Lower leg skin (tissue), 4 donors: ENCODE measurements around the gene SLC22A23. TPM values are rescaled to one million over a fixed set of nuclear protein-coding genes. Genes with fewer than 3 reads are reported as not detected.
A peak's percentile ranks its signal among the peaks of the same experiment; 100 is the strongest.
"Not testable (repeated sequence)": the region's sequence is repeated elsewhere in the genome, so short reads cannot be mapped to it uniquely, and the experiment has no call there.

Experiments
- DNase-seq, 2 donors: peaks; one replicate each; pipeline ENCODE4 v3.0.0-alpha.2; 2019; ENCODE audit warnings: low spot score in 2 of 2
- H3K4me3 ChIP-seq: fragments of 200-600 bp; sonication (generic); 2 replicates; pipeline ENCODE4 v1.5.1; 2017; ENCODE audit warnings: mild to moderate bottlenecking, low read depth; ENCODE audit not compliant: poor library complexity, severe bottlenecking
- POLR2A ChIP-seq, 2 donors: fragments of 450-650 bp; IDR thresholded peaks; one replicate each; pipeline ENCODE4 v1.6.1; 2016 to 2017; ENCODE audit warnings: antibody characterized with exemption in 2 of 2, mild to moderate bottlenecking in 1 of 2, moderate library complexity in 1 of 2
- WGBS, 2 donors: methylation state at CpG; one replicate each; pipeline ENCODE4 v1.1.5; 2018; 5-methylcytosine and 5-hydroxymethylcytosine counted together
- intact Hi-C: fragments of 100-400 bp; cut with DNase I; formaldehyde crosslinking; loops from one replicate; pipeline ENCODE4 v1.15.0; 2023; ENCODE audit warnings: low total_unique reads
- total RNA-seq, 4 donors: library from RNA; depleted of rRNA; stranded (reverse); fragments of >200 nt; gene quantifications; one replicate each; pipeline ENCODE4 v1.1.0, GENCODE V29; 2016
- TF ChIP-seq, protein P1 (sequence below), 3 donors: fragments of 450-650 bp; IDR thresholded peaks; one replicate each; pipeline ENCODE4 v1.5.1; 2016; ENCODE audit warnings: antibody characterized with exemption in 3 of 3, mild to moderate bottlenecking in 3 of 3, moderate library complexity in 2 of 3

SLC22A23 gene
- total RNA-seq, 4 donors from 2014 or later, result 29.2 to 50.7 (median 43.2) TPM

DNA sequence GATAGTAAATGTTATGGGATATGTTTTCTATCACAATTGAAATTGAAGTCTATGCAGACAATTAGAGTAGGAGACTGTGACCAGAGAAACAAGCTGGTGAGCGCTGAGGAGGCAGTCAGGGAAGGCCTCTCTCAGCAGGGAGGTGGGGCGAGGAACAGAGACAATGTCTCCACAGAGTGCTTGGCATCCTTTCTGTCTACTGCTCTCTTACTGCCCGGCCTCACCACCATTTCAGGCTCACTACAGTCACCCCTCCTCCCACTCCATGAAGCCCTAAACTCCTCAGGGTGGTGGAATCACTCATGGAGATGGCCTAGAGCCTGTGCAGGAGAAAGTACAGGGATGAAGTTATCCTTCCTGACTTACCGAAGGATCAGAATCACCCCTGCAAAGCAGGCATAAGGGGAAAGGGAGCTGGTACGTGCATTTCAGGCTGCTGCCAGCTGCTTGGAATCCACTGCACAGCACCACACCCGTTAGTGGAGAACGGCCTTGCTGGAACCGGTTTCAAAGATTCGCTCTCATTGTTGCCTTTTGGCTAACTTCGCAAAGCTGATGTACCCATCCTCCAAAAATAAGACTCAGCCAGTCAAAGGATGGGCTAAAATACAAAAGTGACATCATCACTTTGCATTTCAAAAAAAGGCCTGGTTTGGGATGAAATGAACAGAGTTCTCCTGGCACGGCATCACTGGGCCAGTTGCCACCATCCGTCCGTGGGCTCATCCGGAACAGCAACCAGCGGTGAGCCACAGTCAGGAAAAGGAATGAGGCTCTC lies 67.3 kb downstream of the SLC22A23 start:
- DNase-seq, result peak; percentile 68 to 95
- 31 to 42% methylated on average over 15 of the region's 15 CpGs for whole genome bisulfite sequencing, 2 donors
- intact Hi-C loops, result no loop called here
- H3K4me3 ChIP-seq, result no peak overlapping the region
- no peak for TF ChIP-seq POLR2A (IDR thresholded peaks at IDR 0.05)
- TF ChIP-seq, protein P1, sequence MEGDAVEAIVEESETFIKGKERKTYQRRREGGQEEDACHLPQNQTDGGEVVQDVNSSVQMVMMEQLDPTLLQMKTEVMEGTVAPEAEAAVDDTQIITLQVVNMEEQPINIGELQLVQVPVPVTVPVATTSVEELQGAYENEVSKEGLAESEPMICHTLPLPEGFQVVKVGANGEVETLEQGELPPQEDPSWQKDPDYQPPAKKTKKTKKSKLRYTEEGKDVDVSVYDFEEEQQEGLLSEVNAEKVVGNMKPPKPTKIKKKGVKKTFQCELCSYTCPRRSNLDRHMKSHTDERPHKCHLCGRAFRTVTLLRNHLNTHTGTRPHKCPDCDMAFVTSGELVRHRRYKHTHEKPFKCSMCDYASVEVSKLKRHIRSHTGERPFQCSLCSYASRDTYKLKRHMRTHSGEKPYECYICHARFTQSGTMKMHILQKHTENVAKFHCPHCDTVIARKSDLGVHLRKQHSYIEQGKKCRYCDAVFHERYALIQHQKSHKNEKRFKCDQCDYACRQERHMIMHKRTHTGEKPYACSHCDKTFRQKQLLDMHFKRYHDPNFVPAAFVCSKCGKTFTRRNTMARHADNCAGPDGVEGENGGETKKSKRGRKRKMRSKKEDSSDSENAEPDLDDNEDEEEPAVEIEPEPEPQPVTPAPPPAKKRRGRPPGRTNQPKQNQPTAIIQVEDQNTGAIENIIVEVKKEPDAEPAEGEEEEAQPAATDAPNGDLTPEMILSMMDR (IDR thresholded peaks at IDR 0.05), result no peak

DNA sequence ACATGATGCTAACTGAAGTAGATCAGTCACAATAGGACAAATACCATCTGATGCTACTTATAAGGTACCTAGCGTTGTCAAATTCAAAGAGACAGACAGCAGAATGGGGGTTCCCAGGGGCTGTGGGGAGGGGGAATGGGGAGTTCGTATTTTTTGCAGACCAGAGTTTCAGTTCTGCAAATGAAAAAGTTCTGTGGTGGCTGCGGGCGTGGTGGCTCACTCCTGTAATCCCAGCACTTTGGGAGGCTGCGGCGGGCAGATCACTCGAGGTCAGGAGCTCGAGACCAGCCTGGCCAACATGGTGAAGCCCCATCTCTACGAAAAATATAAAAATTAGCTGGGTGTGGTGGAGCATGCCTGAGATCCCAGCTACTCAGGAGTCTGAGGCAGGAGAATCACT lies 68.1 kb downstream of the SLC22A23 start:
- TF ChIP-seq POLR2A (IDR thresholded peaks at IDR 0.05), result no peak
- TF ChIP-seq, protein P1 (IDR thresholded peaks at IDR 0.05), result no peak
- 81 to 86% methylated on average over 9 of the region's 9 CpGs for WGBS, 2 donors
- DNase-seq, result peak in 1 of 2 donors; percentile 85
- H3K4me3 ChIP-seq, result no peak overlapping the region
- intact Hi-C loops, result no loop called here

DNA sequence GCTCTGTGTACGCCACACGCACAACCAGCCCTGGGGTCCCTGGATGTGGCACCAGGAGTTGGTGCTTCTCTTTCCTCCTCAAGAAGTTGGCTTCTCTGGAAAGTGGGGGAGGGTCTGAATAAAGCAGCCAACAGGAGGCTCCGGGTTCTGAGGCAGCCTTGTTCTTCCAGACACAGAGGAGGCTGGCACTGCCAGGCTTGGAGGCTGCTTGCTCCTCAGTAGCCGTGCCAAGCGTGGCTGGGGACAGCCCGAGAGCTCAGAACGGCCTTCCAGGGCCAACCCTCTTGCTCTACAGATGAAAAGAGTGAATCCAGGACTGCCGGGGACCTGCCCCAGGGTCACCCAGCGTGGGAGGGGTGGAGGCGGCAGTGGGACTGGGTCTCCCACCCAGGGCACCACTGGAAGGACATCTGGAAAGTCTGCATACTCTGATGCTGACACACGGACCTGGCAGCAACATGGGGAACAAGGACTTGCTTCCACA lies 70.4 kb downstream of the SLC22A23 start:
- DNase-seq, result peak in 1 of 2 donors; percentile 85
- no peak overlapping the region for H3K4me3 ChIP-seq
- WGBS, 2 donors, result 42 to 46% methylated on average over 11 of the region's 11 CpGs
- no peak for TF ChIP-seq POLR2A (IDR thresholded peaks at IDR 0.05)
- TF ChIP-seq, protein P1 (IDR thresholded peaks at IDR 0.05), result no peak
- intact Hi-C loops, result no loop called here

DNA sequence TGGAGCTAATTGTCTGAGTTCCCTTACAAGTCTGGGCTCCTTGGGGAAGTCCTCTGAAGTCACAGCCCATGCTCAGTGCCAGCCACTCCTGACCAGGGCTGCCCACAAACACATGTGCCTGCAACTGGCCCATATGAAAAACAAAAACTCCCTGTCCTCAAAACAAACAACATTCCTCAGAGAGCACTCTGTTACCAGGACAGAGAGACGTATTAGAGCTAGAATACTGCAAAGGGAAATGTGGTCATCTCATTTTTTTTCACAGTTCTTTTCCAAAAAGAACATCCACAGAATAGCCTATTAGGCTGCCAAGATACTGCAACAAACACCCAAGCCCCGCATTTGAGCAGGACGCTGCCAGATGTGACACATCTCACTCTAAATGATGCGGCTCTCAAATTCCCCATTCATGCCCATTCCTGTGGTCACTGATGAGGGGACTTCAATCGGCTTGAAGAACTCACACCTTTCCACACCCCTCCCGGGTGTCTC lies 71.1 kb downstream of the SLC22A23 start:
- H3K4me3 ChIP-seq, result no peak overlapping the region
- 38 to 41% methylated on average over 6 of the region's 6 CpGs for WGBS, 2 donors
- DNase-seq, result peak; percentile 77 to 92

DNA sequence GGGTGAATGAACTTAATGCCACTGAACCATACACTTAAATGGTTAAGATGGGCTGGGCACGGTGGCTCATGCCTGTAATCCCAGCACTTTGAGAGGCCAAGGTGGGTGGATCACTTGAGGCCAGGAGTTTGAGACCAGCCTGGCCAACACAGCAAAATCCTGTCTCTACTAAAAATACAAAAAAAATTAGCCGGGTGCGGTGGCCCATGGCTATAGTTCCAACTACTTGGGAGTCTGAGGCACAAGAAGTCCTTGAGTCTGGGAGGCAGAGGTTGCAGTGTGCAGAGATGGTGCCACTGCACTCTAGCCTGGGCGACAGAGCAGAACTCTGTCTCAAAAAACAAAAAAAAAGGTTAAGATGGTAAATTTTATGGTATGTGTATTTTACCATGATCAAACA lies 71.7 kb downstream of the SLC22A23 start:
- H3K4me3 ChIP-seq, intact Hi-C loops: not testable (repeated sequence)
- 65 to 67% methylated on average over 4 of the region's 4 CpGs for WGBS, 2 donors
- DNase-seq, result peak in 1 of 2 donors; percentile 74

More for the DNA sequence above, 71.1 kb downstream of the SLC22A23 start:
- TF ChIP-seq, protein P1 (IDR thresholded peaks at IDR 0.05), result no peak
- TF ChIP-seq POLR2A (IDR thresholded peaks at IDR 0.05), result no peak
- intact Hi-C loops, result no loop called here

DNA sequence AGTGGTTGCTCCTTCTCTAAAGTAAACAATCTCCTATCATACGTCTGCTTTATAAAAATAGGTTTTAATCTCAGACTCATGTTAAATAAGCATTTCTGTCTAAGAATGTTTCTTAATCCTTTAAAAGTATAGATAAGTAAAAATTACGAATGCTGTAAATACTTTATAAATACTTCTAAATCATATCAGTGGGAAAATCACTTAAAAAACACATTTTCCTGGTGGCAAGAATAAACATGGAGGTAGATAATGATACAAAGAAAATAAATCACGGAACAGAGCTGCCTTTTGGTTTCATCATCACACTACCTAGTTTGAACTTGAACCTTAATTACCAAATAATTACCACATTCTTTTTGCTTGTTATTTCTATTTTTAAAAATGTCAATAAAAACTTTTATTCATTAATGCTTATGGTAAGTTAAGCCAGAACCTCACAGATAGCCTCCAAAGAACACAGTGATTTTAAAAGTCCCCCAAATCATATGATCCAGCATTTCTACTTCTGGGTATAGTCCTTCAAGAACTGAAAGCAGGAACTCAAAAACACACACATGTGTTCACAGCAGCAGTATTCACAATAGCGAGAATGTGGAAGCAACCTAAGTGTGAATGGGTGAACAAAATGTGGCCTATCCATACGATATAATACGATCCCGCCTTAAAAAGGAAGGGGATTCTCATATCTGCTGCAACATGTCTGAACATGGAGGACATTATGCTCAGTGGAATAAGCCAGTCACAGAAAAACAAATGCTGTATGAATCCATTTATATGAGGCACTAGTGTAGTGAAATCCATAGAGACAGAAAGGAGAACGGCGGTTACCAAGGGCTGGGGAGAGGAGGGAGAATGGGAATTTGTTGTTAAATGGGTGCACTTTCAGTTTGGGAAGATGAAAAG lies 72.4 kb downstream of the SLC22A23 start:
- no peak overlapping the region for H3K4me3 ChIP-seq
- intact Hi-C loops, result no loop called here
- no peak for TF ChIP-seq POLR2A (IDR thresholded peaks at IDR 0.05)
- TF ChIP-seq, protein P1 (IDR thresholded peaks at IDR 0.05), result no peak
- WGBS, 2 donors, result 61 to 64% methylated on average over 9 of the region's 9 CpGs
- DNase-seq, result no peak
